Measurements from ENCODE around the gene PSMD14. TPM values are rescaled to one million over a fixed set of nuclear protein-coding genes. Genes with fewer than 3 reads are reported as not detected.

PSMD14 gene
- total RNA-seq, 1 experiment from 2014 or later = 205 TPM

DNA sequence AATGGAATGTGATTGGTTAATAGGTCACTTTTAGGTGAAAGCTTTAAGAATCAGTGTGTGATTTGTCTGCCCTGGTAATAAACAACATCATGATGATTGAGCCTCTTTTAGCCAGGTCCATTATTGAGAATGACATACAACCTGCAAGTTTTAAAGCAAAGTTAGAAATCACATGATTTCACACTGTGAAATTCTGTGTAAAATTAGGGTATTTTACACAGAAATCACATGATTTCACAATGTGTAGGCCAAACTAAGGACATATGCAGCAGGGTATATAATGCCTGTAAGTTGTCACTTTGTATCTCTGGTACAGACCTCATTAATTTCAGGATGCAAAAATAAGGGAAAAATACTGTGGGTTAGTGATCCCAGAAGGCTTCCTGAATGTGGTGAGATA is 16.7 kb downstream of the PSMD14 start:
- H3K9me3 ChIP-seq (ENCODE audit: low read depth, low read length, poor library complexity, severe bottlenecking) = no peaks in the 10 kb centered on the region
- H3K4me3 ChIP-seq (ENCODE audit: low read depth, low read length, poor library complexity, severe bottlenecking) = no peak overlapping the region
- TF ChIP-seq EZH2 (IDR thresholded peaks at IDR 0.05; ENCODE audit: borderline replicate concordance, low read depth, low read length, poor library complexity, severe bottlenecking) = no peak
- TF ChIP-seq CTCF (conservative IDR thresholded peaks at IDR 0.05; ENCODE audit: low read depth, low read length) = no peak
- CTCF ChIA-PET = no interaction called here
- POLR2A ChIA-PET (ENCODE audit: low non-redundant PET) = no interaction called here
- H3K4me1 ChIP-seq (ENCODE audit: insufficient read depth, low read length, poor library complexity, severe bottlenecking) = peaks cover 14% of the 10 kb centered on the region
- no peak overlapping the region for H3K27ac ChIP-seq (ENCODE audit: low read depth, low read length, poor library complexity, severe bottlenecking)
- H3K36me3 ChIP-seq (ENCODE audit: insufficient read depth, low read length, poor library complexity, severe bottlenecking) = peaks cover 53% of the 10 kb centered on the region
- BruUV-seq (replicated peaks) = no TSS peak
- no peak for DNase-seq (ENCODE audit: low spot score)
- intact Hi-C loops (cut with micrococcal nuclease; ENCODE audit: unreplicated experiment) = no loop called here
- no peaks in the 10 kb centered on the region for H3K27me3 ChIP-seq (replicated peaks; ENCODE audit: insufficient read depth, low read depth, low read length, poor library complexity)

GRCh38 chr2:161327582-161327981 is 19.4 kb downstream of the PSMD14 start:
- CTCF ChIA-PET = no interaction called here
- Histone ChIP-seq H3K4me3 (ENCODE audit: low read depth, low read length, poor library complexity, severe bottlenecking) (no peak overlapping the region), H3K36me3 (ENCODE audit: insufficient read depth, low read length, poor library complexity, severe bottlenecking) (peaks cover 40% of the 10 kb centered on the region), H3K27ac (ENCODE audit: low read depth, low read length, poor library complexity, severe bottlenecking) (no peak overlapping the region), H3K4me1 (ENCODE audit: insufficient read depth, low read length, poor library complexity, severe bottlenecking) (no peaks in the 10 kb centered on the region), H3K27me3 (replicated peaks; ENCODE audit: insufficient read depth, low read depth, low read length, poor library complexity) (no peaks in the 10 kb centered on the region), H3K9me3 (ENCODE audit: low read depth, low read length, poor library complexity, severe bottlenecking) (no peaks in the 10 kb centered on the region)
- POLR2A ChIA-PET (ENCODE audit: low non-redundant PET) = no interaction called here
- intact Hi-C loops (cut with micrococcal nuclease; ENCODE audit: unreplicated experiment) = no loop called here
- TF ChIP-seq CTCF (conservative IDR thresholded peaks at IDR 0.05; ENCODE audit: low read depth, low read length) (no peak), EZH2 (IDR thresholded peaks at IDR 0.05; ENCODE audit: borderline replicate concordance, low read depth, low read length, poor library complexity, severe bottlenecking) (no peak)
- BruUV-seq (replicated peaks) = no TSS peak
- no peak for DNase-seq (ENCODE audit: low spot score)

DNA sequence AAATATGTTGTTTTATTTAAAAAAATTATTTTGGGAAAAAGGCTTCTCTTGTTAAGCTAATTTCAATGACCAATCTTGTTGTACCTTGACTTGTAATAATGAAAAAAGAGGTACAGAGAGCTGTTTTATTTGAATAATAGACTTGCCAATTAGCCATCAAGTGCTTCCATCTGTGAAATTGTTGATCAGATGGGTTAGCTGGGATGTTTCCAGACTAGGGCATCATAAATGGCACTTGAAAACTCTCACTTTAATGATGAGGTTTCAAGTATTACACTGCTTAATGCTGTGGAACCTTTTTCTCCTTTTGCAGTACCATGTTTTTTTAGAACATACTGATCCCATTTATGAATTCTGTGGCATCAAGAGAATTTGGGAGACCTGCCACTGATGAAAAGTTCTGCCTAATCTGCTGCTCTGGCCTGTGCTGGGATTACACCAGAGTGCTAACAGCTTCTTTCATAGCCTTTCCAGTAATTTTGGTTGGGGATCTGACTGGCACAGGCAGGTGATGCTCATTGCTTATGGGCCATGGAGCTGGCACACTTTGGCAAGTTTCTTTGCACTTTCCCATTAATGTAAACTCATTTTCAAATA is 24.2 kb downstream of the PSMD14 start:
- Histone ChIP-seq H3K36me3 (ENCODE audit: insufficient read depth, low read length, poor library complexity, severe bottlenecking) (peaks cover 10% of the 10 kb centered on the region), H3K27ac (ENCODE audit: low read depth, low read length, poor library complexity, severe bottlenecking) (no peak overlapping the region), H3K4me3 (ENCODE audit: low read depth, low read length, poor library complexity, severe bottlenecking) (no peak overlapping the region), H3K9me3 (ENCODE audit: low read depth, low read length, poor library complexity, severe bottlenecking) (no peaks in the 10 kb centered on the region), H3K27me3 (replicated peaks; ENCODE audit: insufficient read depth, low read depth, low read length, poor library complexity) (no peaks in the 10 kb centered on the region), H3K4me1 (ENCODE audit: insufficient read depth, low read length, poor library complexity, severe bottlenecking) (no peaks in the 10 kb centered on the region)
- intact Hi-C loops (cut with micrococcal nuclease; ENCODE audit: unreplicated experiment) = no loop called here
- no TSS peak for BruUV-seq (replicated peaks)
- ChIA-PET CTCF (no interaction called here), POLR2A (ENCODE audit: low non-redundant PET) (interaction anchor here (0.5 kb wide), 1 partner anchor 50 kb away, joined by 3 read pairs; no protein-coding TSS in a partner anchor)
- DNase-seq (ENCODE audit: low spot score) = no peak
- no peak for TF ChIP-seq EZH2 (IDR thresholded peaks at IDR 0.05; ENCODE audit: borderline replicate concordance, low read depth, low read length, poor library complexity, severe bottlenecking)
- TF ChIP-seq CTCF (conservative IDR thresholded peaks at IDR 0.05; ENCODE audit: low read depth, low read length) = no peak
